GM19025 (cell line): ENCODE measurements around the gene OSBPL2.
A peak's percentile ranks its signal among the peaks of the same experiment; 100 is the strongest.

Source experiments
- ATAC-seq: cut with Tn5 transposase; IDR thresholded peaks from one replicate; pipeline ENCODE4 v1.9.1; 2021; ENCODE audit warnings: mild to moderate bottlenecking, low read depth, moderate library complexity; ENCODE audit not compliant: unreplicated experiment

The OSBPL2 gene

DNA sequence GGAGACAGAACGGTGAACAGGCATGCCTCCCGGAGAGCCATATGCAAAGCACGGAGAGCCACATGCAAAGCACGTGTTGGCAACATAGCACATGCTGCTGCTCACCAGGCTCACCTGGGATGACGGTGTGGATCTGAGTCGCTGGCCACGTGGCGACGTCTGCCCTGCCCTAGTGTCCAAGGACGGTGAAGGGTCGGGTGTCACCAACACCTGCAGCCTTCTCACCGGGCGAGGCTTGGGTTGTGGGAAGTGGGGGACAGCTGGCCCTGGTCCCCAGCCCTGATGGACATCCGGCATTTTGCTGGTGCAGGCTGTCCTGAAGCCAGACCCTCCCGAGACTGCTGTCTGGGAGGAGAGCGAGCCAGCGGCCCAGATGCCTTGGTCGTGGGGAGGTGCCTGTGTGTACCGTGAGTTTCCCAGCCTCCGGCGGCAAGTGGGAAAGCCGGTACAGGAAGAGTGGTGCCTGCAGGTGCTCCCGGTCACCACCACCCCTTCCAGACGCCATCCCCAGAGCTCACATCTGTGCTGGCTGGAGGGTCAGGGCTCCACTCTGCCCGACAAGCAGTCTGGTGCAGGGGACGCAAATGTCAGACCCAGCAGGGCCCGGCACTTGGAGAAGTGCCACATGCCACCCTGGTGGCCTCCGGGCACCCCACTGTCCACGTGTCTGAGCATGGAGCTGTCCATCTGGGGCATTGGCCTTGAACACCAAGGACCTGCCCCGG, 58.6 kb downstream of the OSBPL2 start:
- no peak for ATAC-seq

GRCh38 chr20:62297449-62298227, 59.3 kb downstream of the OSBPL2 start:
- no peak for ATAC-seq

GRCh38 chr20:62298577-62299249, 60.4 kb downstream of the OSBPL2 start:
- no peak for ATAC-seq

DNA sequence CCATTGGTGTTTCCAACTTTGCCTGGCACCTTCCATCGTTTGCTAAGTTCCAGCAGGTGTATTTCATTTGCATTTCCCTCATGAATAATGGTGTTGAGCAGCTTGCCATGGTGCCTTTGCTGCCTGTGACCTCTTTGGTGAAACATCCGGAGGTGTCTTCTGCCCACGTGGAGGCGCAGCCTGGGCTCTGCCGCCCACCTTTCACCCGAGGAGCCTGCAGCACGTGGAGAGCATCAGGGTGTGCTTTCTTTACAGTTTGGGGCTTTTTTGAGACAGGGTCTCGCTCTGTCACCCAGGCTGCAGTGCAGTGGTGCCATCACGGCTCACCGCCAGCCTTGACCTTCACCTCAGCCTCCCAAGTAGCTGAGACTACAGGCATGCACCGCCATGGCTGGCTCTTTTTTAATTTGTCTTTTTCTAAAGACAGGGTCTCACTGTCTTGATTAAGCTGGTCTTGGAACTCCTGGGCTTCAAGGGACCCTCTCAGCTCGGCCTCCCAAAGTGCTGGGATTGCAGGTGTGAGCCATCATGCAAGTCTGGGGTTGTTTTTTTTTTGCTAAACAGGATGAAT, 61.4 kb downstream of the OSBPL2 start:
- no peak for ATAC-seq

GRCh38 chr20:62300319-62300718, 62.0 kb downstream of the OSBPL2 start:
- no peak for ATAC-seq

GRCh38 chr20:62301111-62301668, 62.9 kb downstream of the OSBPL2 start:
- no peak for ATAC-seq

GRCh38 chr20:62301773-62302340, 63.5 kb downstream of the OSBPL2 start:
- no peak for ATAC-seq

GRCh38 chr20:62302341-62303061, 64.2 kb downstream of the OSBPL2 start, which contains the start of gene ADRM1:
Gene ADRM1 (plus strand): TSS chr20:62302997. CDS start chr20:62303569, 572 bp downstream.
- peak; percentile 90 for ATAC-seq

- ATAC-seq: no peak
Observed at GRCh38 chr20:62303062-62303339, 64.7 kb downstream of the OSBPL2 start.

GRCh38 chr20:62303340-62304226, 65.3 kb downstream of the OSBPL2 start:
- ATAC-seq: no peak

DNA sequence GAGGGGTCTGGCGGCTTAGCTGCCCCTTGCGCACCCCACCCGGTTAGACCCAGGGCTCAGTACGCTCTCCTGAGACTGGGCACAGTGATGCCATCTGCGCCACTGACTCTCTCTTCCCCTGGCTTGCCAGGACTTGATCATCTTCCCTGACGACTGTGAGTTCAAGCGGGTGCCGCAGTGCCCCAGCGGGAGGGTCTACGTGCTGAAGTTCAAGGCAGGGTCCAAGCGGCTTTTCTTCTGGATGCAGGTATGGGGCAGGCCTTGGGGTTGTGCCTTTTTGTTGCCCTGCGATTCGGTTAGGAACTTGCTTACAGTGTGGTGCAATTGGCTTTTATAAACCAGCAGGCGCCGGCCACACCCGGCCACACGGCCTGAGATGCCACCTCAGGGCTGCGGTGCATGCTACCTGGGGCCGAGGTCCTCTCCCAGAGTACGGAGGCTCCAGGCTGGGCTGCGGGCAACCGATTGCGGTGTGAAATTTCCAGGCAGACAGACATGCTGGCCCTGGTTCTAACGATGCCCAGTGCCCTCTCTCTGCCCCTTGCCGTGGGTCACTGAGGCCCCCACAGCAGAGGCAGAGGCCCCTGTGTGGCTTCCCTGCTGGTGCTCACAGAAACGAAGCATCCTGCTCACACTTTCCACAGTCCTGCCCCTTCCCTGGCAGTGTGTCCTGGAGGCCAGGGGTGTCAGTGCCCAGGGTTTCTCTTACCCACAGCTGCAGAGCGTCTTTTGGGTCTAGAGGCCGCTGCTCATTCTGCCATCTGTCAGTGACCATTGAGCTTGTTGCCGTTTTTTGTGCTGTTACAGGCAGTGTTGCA, 66.2 kb downstream of the OSBPL2 start:
- no peak for ATAC-seq

- no peak for ATAC-seq
Observed at GRCh38 chr20:62305149-62305764, 66.9 kb downstream of the OSBPL2 start.

DNA sequence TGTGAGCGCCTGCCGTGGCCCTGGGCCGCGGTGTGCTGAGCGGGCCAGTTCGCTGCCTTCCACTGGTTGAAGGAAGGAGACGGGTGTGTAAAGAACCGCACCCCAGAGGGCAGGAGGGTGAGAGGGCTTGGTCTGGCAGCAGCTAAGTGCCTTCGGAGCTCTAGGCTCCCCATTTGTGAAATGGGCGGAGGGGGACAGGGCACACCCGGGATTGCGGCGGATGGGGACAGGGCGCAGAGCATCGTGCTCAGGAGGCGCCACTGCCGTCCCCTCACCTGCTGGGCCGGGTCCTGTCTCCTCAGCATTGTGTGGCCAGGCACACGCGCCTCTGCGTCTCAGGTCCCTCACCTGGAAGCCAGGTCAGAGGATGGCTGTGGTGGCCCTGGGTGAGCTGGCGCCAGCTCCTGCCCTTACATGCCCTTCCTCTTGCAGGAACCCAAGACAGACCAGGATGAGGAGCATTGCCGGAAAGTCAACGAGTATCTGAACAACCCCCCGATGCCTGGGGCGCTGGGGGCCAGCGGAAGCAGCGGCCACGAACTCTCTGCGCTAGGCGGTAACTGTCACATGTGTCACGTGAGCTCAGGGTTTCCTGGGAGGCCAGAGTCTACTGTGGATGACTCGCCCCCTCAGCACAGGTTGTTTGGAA, 67.6 kb downstream of the OSBPL2 start:
- ATAC-seq: no peak

DNA sequence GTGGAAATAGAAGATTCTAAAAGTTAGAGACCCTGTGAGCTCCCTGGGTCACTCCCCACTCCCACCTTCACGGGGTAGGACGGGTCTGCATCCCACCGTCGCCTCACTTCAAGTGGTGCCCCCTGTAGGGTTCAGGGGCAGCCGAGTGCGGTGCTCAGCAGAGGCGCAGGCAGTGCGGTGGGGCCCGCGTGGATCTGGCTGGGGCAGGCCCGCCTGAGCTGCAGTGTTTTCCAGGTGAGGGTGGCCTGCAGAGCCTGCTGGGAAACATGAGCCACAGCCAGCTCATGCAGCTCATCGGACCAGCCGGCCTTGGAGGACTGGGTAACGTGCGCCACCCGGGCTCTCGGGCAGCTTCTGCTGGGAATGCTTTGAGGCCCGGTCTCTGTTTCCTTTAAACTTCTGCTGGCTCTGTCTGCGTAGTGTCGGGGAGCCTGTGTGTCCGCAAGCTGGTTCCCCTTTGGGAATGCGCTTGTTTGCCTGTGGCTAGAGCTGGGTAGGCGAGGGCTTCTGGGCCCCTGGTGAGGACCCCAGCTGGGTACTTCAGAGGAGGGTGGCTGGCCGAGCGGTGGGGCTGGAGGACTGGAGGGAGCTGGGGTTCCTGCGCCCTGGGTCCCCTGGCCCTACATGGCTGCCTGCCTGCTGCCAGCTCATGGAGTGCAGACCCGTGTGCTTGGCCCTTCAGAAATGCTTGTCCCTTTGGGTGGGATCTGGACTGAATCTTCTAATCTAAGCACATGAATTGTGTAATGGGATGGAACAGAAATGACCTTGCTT, 68.3 kb downstream of the OSBPL2 start:
- ATAC-seq: no peak

- no peak for ATAC-seq
Observed at GRCh38 chr20:62307226-62308101, 69.1 kb downstream of the OSBPL2 start.
